CD4-positive, alpha-beta T cell treated with Interleukin-2 at 100 ng/mL for 4 hours (primary cell): ENCODE measurements around the gene E2F8.

Experiments used
- DNase-seq: peaks from one replicate; pipeline ENCODE4 v3.0.0-alpha.2; 2020; ENCODE audit warnings: low spot score

The E2F8 gene

DNA sequence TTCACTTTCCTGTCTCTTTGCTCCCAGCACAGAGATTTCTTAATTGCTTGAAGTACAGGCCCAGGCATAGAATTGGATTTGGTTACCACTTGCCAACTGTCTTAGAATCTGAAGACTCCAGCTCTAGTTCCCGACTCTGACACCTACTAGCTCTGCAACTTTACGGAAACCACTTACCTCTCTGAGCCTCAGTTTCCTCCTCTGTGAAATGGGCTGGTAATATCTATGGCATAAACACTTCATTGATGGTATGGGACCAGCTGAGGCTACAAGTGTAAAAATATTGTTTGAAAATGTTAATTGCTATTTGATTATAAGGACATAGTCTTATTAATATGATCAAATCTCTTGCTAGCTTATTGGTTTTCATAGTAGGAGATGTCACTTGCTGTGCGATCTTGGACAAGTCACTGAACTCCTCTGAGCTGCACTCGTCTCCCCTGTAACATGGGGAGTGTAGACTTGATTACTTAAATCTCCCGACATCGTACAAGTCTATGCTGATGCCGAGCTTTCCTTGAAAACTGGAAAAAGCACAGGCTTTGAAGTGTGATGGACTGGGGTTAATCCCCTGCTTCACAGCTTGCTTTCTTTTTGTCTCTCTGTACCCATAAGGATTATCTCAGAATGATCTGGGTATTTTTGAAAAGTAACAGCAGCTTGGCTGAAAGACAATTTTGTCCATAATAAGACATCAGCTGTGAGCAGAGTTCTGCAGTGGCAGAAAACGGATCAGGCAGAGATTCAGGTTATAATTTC is 11.8 kb upstream of the E2F8 start:
- no peak for DNase-seq

DNA sequence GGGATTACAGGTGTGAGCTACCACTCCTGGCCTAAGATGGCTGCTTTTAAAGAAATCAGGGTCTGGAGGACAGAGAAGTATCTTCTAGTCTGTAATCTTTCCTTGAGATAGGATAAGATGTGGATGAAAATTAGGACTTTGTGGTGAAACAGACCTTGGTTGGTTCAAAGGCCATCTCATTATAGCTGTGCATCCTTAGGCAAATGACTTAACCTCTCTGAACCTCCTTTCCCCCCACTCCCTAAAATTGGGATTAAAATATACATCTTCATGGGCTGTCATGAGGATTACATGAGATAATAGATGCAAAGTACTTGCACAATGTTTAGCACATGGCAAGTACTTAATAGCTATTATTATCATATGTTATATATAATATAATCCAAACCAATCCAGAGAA is 10.8 kb upstream of the E2F8 start:
- DNase-seq = no peak

DNA sequence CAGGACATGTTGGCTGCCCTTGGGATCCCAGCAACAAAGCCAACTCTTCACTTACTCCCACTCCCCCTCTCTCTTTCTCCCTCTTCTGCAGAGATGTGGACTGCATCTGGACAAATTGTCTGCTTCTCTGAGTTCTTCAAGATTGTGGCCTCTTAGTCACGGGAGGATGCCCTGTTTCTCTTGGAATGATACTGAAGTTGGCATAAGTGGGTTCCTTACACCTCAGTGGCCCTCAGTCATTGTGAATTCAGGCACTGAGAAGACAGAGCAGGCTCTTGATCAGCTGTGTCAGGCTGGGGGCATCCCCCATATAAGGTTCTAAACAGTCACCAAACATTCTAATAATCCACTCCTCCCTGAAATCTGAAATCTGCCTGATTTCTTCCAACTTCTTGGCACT is 6.1 kb upstream of the E2F8 start:
- no peak for DNase-seq

DNA sequence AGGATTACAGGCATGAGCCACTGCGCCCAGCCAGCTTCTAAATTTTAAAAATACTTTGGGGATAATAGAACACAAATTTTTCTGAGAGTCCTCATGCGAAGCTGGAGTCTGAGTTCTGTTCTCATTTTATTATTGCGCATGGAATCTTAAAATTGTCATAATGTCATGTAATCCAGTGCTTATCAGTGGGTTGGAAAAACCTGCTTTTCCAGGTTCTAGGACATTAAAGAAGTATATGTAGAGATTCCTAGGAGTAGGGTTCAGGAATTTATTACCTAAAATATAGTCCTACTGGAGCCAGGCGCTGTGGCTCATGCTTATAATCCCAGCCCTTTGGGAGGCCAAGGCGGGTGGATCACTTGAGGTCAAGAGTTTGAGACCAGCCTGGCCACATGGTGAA is 4.6 kb upstream of the E2F8 start:
- no peak for DNase-seq

DNA sequence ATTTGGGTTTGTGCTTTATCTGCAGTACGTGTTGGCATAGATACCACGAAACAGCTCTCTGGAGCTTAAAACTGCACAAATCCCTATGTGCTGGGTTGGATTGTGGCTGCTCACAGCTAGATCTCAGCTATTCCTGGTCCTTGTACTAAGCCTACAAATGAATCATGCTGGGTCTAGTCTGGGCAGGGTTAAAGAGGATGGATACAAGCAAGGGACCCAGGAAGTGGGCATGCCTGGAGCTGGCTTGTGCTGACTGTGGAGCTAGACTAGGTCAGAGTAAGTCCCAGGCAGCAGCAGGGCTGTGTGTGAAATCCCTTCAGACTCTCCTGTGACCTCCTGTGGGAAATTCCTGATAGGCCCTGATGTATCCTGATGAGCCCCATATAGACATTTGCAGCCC is 3.9 kb upstream of the E2F8 start:
- DNase-seq = no peak

DNA sequence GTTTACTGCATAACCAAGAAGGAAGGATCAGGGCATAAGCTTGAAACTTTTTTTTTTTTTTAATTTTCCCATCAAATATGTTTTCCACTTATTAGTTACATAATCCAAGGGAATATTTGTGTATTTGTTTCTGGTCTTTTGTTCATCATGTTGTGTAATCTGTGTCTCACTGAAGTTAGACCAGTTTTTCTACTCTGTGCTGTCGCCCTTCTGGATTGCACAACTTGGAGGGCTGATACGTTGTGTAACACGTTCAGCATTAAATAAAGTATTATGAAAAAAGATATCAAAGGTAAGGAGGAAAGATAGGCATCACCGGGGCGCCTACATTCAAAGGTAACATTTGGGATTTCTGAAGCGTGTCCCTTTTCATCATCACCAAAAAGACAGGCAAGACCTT is 3.3 kb upstream of the E2F8 start:
- no peak for DNase-seq

DNA sequence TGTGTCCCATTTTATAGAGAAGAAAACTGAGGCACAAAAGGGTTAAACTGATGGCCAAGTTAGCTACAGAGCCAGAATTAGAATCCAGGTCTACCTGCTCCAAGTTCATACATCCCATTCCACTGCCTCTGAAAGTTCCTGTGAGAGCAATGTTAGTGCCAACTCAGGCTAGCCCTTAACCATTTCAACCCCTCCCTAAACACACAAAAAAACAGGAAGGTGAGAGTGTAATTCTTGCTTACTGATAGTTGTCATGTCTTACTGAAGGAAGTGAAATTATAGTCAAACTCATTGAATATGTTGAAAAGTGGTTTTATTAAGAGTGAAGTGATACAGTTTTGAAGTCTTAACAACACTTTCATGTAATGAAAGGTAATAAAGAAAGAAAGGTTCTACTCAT is 2.9 kb upstream of the E2F8 start:
- DNase-seq = no peak

DNA sequence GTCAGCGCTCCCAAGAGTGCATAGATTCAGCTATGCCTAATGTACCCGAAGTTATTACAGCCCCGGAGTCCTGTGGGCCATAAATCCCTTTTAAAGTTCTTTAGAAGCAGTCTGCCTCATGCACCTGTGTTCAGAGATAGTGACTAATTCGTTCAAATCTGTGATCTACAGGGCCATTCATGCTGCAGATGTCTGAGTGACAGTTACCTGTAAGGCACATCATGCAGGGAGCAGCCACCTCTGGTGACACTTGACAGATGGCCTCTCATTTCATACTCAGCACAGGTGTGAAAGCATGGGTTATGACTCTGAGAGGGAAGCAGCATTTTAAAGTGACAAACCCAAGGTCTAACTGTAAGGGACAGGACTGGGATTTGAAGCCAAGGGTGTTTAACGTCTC is 2.4 kb upstream of the E2F8 start:
- DNase-seq = no peak

DNA sequence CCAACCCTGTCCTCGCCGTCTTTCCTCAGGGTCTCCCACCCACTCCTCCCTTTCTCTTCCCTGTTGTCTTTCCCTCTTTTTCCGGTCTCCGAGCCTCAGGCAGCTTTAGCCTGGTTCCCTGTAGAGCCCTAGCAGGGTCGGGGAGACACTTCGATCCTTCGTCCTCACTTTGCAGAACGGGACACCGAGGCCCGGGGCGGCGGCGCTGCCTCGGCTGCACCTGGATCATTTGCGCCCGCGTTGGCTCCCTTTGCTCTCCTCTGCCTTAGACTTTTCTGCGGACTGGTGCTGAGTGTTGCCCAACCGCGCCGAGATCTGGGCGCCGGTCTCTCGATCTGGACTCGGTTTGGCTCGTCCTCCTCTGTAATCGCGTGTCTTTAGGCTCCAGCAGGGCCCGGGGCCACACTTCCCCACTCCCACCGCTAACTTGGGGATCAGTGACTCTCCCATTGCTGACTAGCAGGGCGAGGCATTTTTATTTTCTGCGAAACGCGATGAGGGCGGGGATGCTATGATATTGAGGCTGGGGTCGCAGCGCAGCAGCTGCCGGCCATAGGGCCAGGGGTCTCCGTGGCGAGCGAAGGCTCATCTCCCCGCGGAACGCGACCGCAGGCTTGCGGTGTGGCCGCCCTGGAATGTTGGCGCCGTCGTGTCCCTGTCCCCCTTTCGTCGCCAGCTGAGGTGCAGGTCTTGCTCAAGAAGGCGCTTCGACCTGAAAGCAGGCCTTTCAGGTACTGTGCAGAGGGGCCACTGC is 1.6 kb upstream of the E2F8 start:
- no peak for DNase-seq

DNA sequence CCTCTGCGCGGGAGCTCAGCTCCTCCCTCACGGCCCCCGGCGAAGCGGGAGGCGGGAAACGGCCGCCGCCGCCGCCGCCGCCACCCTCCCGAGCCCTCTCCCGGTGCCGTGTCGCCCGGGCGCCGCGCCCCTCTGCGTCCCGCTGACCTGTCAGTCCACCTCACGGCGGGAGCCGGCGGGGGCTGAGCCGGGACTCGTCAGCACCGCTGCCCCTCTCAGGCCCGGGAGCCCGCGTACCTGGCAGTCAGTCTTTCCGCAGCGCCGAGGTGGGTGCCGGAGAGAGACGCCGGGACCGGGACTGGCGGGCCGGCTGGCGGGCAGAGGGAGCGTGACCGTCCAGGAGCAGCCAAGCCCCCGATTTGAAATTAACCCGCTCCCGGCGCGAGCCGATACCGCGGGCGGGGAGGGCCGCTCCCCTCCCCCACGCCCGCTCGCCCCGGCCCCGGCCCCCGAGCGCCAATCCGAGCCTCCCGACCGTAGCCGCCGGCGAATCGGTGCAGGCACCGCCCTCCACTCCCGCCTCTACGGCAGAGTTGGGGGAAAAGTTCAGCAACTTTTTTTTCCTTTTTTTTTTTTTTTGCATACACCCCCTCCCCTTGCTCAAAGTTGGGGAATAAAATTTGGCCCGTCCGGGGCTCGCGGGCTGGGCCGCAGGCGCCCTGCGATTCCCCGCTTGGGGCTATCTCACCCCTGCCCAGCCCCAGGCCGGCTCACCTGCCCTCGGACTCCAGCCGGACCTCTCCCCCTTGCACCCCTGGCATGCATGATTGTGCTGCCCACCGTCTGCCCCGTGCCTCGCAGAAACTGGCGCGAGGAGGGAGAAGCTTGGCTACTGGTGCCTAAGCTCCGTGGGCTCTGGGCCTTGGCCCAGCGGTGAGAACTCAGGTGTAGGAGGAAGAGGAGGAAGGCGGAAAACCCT is 774 bp upstream of the E2F8 start:
- no peak for DNase-seq

DNA sequence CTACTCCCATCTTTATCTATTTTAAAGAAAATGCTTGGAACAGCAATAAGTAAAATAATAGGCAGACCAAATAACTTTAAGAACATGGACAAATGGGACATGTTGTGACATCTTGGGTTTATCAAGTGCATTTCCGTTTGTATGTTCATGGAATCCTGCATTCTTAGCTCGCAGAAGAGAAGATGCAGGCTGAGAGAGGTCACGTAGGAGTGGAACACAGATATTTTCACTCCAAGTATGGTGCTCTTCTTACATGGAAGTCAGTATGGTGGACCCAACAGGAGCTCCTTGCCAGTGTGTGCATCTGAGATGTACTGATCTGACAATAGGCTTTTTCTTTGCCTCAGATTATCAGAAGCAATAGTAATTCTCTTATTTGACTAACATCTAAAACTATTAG is 1.7 kb downstream of the E2F8 start:
- no peak for DNase-seq

DNA sequence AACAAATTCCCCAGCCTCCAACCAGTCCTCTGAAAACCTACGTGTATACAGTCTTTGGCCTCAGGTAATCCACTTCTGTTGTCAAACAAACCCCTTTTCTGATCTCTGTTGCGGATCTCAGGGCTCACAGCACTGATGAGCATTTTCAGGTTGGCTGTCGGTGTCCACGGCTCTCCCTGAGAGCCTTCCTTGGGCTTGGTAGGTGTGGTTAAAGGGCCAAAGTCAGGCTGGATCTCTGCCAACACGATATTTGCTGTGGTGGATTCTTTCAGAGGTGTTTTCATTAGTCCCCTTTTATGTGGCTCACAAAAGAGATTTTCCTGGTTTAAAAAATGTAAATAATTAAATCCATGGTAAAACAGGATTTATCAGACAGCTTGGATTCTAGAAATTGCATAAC is 2.9 kb downstream of the E2F8 start:
- DNase-seq = no peak

DNA sequence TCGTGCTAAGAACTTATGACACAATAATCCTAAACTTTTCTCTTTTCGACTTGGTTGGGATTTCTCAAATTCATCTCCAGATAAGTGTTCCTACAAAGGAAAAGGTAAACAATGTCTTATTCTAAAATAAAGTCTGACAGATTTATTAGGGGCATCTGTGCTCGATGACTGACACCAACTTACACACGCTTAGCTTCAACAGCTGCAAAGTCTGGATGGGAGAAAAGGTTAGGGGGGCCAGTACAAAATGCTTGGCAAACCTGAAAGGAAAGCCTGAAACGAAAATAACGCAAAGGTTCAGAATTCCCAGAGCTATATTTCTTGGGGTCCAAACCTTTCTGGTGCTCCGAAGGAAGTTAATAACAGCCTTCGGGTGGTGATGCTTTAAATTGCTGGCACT is 3.4 kb downstream of the E2F8 start:
- no peak for DNase-seq

DNA sequence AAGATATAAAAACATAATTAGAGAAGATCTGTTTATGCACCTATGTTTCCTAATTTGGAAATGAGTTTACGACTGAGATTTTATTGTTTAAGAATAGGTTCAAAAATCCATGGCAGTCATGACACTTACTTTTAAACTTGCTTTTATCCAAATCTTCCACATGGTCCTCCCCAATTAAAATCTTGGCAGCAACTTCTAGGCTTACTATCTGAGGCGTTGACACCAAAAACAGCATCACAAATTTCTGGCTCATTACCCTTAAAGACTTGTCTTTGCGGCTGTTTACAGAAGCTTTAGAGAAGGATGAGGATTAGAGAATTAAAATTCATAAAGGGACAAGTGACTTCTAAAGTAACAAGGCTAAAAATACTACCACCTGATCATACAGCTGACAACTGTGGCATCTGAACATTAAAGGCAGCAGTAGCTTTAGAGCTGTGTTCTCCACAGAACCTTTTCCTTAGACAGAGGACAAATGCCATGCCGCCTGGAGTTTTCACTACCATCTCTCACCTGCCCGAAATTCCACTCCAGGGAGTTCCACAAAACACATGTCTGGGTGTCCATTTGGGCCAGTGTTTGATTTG is 6.4 kb downstream of the E2F8 start:
- DNase-seq = no peak

DNA sequence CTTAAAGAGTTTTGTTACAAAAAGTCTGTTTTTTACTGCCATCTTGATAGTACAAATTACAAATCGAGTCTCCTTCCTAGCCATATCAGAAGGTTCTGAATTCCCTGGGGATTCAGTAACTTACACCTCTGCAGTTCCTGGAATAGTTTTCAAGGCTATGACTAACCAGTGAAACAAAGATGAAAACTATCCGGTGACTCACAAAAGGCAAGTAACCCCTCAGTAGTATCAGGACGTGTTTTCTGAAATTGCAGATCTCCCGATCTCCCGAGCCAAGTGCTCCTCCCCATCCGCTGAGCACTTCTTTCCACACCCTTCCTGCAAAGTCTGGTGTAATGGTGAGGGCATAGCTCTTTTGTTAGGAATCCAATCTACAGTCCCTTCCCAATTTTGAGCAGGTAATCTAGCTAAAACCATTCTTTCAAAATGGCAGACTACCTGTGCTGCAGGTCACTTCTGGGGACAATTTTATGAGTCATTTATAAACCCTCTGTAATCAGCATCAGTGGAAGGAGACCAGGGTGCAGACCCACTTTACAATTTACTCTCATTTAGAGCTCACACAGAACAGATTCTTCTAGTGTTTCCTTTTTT is 7.7 kb downstream of the E2F8 start:
- DNase-seq = no peak

DNA sequence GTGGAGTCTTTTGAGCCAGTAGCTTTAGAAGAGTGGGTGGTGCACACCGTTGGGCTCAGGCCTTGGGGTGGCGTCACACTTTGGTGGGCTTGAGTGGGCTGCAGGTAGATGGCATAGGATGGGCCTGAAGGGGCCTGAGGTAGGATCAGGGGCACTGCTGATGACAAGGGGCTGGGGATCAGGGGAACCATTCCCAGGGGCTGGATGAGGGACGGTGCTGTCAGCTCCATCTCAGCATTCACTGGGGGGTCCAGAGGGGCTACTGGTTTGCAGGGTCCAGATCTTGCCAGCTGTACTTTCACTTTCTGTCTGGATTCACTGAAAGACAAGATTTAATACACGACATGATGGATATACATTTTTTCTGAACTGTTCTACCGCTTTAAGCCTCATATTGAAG is 11.1 kb downstream of the E2F8 start:
- no peak for DNase-seq

DNA sequence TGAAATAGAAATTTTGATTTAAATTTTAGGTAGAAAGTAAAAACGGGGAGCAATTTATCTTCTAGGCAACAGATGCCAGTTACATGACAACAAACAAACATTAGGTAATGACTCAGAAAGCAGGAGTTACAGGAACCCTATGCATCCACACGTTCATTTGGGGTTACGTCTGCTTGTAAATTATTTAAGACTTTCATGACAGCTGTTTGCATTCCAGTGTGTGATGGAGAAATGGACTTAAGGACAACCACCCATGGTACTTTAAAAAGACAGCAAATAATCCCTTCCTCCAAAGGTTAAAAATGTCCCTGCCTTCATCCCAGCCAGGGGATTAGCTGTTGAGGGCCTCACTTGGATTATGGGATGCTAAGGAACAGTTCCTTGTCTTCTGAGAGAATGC is 11.8 kb downstream of the E2F8 start:
- no peak for DNase-seq

DNA sequence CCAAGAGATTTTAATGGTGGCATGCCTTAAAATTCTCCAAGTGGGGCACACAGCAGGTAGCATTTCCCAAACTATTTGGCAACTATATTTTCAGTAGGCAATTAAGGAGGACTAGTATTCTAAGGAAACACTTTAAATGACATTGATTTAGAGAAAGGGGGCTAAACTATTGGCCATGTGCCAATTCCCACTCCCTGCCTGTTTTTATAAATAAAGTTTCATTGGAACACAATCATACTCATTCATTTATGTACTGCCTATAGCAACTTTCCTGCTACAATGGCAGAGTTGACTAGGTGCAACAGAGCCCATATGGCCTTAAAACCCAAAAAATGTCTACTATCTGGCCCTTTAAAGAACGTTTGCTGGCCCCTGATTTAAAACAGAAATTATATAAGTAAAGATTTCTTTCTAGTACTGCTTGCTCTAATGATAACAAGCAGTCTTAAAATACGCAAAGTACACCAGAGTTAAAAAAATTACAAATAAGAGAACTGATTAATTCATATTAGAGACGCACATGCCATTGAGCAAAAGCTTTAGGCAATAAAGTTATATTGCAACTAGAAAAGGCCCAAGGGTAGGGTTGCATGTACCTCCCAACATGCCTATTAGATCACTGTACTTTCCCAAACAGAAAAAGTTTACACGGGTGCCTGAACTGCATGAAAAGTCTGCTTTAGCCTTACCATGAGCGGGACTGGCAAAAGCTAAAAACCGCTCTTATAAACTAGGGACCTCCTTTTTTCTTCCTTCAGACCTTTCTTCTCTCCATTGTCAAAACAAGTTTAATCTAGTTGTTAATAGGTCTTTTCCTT is 14.2 kb downstream of the E2F8 start:
- no peak for DNase-seq

DNA sequence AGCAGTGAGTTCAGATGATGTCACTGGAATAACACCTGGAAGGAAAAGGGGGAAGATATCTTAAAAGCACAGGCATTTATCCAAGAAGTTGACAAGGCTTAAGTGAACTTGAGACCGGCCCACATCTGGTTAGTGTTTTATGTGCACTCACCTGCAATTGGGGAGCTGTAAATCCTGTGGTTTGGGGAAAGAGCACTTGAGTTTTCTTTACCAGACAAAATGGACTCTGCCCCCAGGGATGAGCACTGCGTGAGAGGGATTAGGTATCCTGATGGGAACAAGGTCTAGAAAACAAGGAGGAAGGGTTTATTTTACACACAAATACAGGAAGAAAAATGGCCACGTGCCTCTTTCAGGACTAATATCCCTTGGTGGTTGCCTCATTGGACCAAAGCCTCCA is 15.2 kb downstream of the E2F8 start:
- DNase-seq = no peak

DNA sequence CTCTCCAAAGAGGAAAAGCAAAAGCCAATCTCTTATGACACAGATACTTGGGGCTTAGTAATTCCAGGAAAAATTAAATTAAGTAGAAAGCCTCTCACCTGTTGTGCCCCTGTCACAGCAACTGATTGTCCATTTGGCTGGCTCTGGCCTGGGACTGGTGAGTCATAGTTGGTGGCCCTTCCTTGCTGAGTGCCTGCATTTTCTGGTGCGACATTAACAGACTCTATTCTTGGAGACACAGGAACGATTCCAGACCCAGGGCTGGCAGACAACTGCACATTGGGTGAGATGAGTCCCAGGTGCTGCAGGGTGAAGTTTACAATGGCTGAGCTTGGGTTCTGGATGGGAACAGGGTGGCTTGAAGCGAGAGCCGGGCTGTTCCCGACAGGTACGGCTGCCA is 15.6 kb downstream of the E2F8 start:
- no peak for DNase-seq
